Mucosa of rectum (tissue), 2 donors: ENCODE data around the gene RPH3AL.
"Not testable (repeated sequence)": the region's sequence is repeated elsewhere in the genome, so short reads cannot be mapped to it uniquely, and the experiment has no call there.

ENCODE experiments used
- H3K27ac ChIP-seq, 2 donors: one replicate each; pipeline ENCODE4 v1.7.0; 2013; ENCODE audit warnings: inconsistent platforms in 2 of 2, low read depth in 2 of 2, low read length in 2 of 2
- H3K27me3 ChIP-seq, 2 donors: one replicate each; pipeline ENCODE4 v1.7.0; 2013; ENCODE audit warnings: low read length in 2 of 2; ENCODE audit not compliant: control insufficient read depth in 2 of 2, insufficient read depth in 2 of 2
- H3K36me3 ChIP-seq, 2 donors: one replicate each; pipeline ENCODE4 v1.7.0; 2013; ENCODE audit warnings: low read length in 2 of 2; ENCODE audit not compliant: control insufficient read depth in 2 of 2, insufficient read depth in 2 of 2
- H3K4me1 ChIP-seq, 2 donors: one replicate each; pipeline ENCODE4 v1.7.0; 2013; ENCODE audit warnings: low read length in 2 of 2, mild to moderate bottlenecking in 1 of 2; ENCODE audit not compliant: control insufficient read depth in 2 of 2, insufficient read depth in 2 of 2
- H3K4me3 ChIP-seq, 2 donors: one replicate each; pipeline ENCODE4 v1.7.0; 2013; ENCODE audit warnings: low read length in 2 of 2
- H3K9ac ChIP-seq, 2 donors: one replicate each; pipeline ENCODE4 v1.7.0; 2013; ENCODE audit warnings: low read length in 2 of 2, low read depth in 1 of 2, mild to moderate bottlenecking in 1 of 2
- H3K9me3 ChIP-seq, 2 donors: one replicate each; pipeline ENCODE4 v1.7.0; 2013; ENCODE audit warnings: low read length in 2 of 2; ENCODE audit not compliant: control insufficient read depth in 2 of 2
- donor health status: healthy.
- donor health status: Normal muscosa, but diverticular disease.

RPH3AL gene

DNA sequence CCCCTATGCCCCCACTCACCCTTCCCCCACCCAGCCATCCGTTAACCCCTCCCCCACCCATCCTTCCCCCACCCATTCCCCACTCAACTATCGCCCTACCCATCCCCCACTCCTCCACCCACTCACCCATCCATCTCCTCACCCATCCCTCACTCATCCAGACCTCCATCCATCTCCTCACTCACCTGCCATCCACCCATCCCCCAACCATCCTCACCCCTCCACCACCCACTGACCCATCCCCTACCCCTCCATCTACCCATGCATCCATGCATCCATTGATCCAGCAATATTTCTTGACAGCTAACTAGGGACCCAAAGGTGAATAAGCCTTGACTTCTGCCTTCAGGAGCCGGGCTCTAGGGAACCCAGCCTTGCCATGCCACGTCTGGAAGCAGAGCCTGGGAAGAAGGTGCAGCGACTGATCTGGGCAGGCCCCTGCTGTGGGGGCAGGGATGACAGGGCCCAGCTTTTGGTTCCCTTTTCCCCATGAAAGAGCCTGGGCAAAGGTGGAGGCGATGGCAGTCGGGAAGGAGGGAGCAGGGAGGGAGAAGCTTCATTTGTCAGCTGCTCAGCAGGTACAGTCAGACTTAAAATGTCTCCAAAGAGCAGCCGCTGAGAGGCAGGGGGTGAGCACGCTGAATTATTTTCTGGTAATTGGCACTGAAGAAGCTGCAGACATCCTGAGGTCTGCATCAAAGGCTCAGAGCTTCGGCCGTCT, 148.0 kb downstream of the RPH3AL start:
- H3K27me3 ChIP-seq, result peaks cover 7 to 8% of the 10 kb centered on the region in 2 donors
- no peak overlapping the region for H3K9ac ChIP-seq
- H3K4me3 ChIP-seq, result no peak overlapping the region
- no peaks in the 10 kb centered on the region for H3K36me3 ChIP-seq
- no peaks in the 10 kb centered on the region for H3K9me3 ChIP-seq
- peaks cover 3% of the 10 kb centered on the region in 2 donors for H3K4me1 ChIP-seq
- no peak overlapping the region for H3K27ac ChIP-seq

DNA sequence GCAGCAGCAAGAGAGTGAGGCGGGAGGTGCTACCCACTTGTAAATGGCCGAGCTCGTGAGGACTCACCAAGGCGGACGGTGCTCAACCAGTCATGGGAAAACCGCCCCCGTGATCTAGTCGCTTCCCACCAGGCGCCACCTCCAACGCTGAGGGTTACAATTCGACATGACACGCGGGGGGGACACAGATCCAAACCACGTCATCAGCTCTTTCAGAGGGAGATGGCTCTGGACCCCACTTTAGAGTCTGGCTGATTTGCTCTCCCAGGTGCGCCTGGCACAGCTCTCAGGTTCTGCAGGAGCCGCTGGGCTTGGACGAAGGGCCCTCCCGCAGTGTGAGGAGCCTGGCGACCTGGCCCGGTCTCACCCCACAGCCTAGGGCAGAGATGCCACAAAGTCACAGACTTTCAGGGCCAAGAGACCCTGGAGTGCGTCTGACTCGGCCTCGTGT, 150.1 kb downstream of the RPH3AL start:
- no peak overlapping the region for H3K4me3 ChIP-seq
- H3K36me3 ChIP-seq, result no peaks in the 10 kb centered on the region
- no peak overlapping the region for H3K27ac ChIP-seq
- peaks cover 8 to 11% of the 10 kb centered on the region in 2 donors for H3K27me3 ChIP-seq
- no peaks in the 10 kb centered on the region for H3K9me3 ChIP-seq
- peaks cover 0 to 3% of the 10 kb centered on the region in 2 donors for H3K4me1 ChIP-seq
- no peak overlapping the region for H3K9ac ChIP-seq

DNA sequence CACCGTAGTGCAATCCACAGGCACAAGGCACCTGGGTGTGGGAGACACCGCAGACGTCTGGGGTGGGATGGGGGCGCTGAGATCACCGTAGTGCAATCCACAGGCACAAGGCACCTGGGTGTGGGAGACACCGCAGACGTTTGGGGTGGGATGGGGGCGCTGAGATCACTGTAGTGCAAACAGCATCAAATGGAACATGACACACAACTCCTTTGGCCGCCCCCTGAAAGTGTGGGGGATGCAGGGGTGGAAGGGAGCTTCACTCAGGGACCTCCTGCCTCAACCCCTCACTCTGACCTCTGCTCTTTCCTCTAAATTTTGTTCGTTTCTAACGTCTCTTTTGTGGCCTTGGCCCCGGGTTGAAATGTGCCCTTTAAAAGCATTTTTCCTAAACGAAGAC, 150.9 kb downstream of the RPH3AL start:
- not testable (repeated sequence) for H3K4me3 ChIP-seq, H3K9ac ChIP-seq, H3K36me3 ChIP-seq, H3K27ac ChIP-seq, H3K9me3 ChIP-seq, H3K4me1 ChIP-seq
- H3K27me3 ChIP-seq, result peaks cover 8 to 11% of the 10 kb centered on the region in 2 donors

DNA sequence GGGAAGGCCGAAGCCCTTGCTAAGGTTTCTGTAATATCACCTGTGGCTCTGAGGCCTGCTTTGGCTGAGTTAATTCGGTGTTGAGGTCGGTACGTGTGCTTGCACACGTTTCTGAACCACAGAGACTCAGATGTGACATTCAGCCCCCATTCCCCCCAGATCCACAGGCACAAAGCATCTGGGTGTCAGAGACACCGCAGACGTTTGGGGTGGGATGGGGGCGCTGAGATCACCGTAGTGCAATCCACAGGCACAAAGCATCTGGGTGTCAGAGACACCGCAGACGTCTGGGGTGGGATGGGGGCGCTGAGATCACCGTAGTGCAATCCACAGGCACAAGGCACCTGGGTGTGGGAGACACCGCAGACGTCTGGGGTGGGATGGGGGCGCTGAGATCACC, 151.3 kb downstream of the RPH3AL start:
- not testable (repeated sequence) for H3K27ac ChIP-seq, H3K4me1 ChIP-seq, H3K9ac ChIP-seq, H3K36me3 ChIP-seq, H3K9me3 ChIP-seq, H3K4me3 ChIP-seq
- peaks cover 8 to 11% of the 10 kb centered on the region in 2 donors for H3K27me3 ChIP-seq

DNA sequence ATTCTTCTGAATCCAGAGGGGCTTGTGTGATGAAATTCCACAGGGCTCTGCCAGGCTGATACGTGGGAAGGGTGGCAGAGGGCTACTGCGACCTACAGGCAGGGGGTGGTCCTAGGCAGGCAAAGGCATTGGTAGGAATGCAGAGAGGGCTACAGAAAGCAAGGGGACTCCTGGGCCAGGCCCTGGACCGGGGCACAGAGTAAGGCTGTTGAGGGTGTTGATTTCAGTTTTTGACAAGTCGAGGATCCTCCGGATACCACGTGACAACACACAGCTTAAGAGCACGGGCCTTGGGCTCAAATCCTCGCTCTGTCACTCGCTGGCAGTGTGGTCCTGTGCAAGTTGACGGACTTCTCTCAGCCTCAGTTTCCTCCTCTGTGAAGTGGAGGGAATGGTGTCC, 152.0 kb downstream of the RPH3AL start:
- Histone ChIP-seq H3K4me1 (peaks cover 0 to 3% of the 10 kb centered on the region in 2 donors), H3K27ac (peak overlapping the region in 1 of 2 donors; percentile 1), H3K4me3 (no peak overlapping the region), H3K36me3 (no peaks in the 10 kb centered on the region), H3K9ac (no peak overlapping the region), H3K9me3 (no peaks in the 10 kb centered on the region), H3K27me3 (peaks cover 8 to 11% of the 10 kb centered on the region in 2 donors)

DNA sequence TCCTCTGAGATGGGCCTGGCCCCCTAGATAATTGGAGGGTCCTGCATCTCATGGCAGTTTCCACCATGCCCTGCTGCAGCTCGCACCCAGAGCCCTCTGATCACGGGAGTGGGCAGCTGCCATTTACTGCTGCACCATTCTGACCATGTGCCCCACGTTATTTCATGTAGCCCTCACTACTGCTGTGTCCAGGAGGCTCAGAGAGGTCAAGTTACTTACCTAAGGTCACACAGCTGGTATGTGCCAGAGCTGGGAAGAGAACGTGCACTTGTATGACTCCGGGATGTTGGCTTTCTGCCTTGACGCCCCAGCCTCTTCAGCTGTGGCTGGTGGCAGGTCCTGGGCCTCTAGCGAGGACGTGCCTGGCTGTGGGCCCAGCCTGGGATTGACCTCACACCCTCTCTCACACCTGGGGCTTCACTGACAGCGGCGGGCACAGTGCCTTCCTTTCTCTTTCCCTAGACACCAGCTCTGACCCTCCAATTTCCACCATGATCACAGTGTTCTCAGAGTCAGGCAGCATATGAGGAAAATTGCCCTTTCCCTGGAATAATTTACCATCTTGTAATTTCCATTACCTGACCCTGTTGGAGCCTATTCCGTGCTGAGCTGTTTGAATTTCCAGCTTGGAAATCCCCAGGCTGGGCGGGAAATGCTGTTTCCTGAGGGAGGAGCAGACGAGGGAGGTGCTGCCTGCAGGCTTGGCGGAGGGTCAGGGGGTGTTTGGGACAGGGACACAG, 152.6 kb downstream of the RPH3AL start:
- no peak overlapping the region for H3K9ac ChIP-seq

DNA sequence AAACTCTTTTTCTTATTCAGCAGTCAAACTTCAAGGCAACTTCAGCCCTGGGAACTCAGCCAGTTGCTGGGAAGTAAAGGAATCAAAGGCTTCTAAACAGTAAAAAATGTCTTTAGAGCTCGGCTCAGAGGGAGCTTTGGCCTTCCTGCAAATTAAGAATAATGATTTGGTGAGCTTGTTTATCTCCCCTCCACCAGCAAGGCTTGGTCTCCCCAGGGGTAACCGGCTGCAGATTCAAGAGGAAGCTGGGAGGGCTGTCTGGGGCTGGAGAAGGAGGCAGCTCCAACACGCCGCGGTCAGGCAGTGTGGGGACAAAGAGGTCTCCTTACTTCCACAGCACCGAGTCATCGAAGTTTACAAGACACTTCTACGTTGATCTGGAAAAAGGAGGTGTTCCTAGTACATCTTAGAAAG, 153.4 kb downstream of the RPH3AL start:
- H3K4me1 ChIP-seq, result peaks cover 0 to 3% of the 10 kb centered on the region in 2 donors
- H3K36me3 ChIP-seq, result no peaks in the 10 kb centered on the region
- H3K4me3 ChIP-seq, result no peak overlapping the region
- H3K9me3 ChIP-seq, result no peaks in the 10 kb centered on the region
- peaks cover 8 to 11% of the 10 kb centered on the region in 2 donors for H3K27me3 ChIP-seq
- H3K27ac ChIP-seq, result no peak overlapping the region
- H3K9ac ChIP-seq, result no peak overlapping the region

More for the DNA sequence above, 152.6 kb downstream of the RPH3AL start:
- H3K4me3 ChIP-seq, result no peak overlapping the region
- H3K9me3 ChIP-seq, result no peaks in the 10 kb centered on the region
- no peaks in the 10 kb centered on the region for H3K36me3 ChIP-seq
- peaks cover 8 to 11% of the 10 kb centered on the region in 2 donors for H3K27me3 ChIP-seq
- peaks cover 0 to 3% of the 10 kb centered on the region in 2 donors for H3K4me1 ChIP-seq
- no peak overlapping the region for H3K27ac ChIP-seq

DNA sequence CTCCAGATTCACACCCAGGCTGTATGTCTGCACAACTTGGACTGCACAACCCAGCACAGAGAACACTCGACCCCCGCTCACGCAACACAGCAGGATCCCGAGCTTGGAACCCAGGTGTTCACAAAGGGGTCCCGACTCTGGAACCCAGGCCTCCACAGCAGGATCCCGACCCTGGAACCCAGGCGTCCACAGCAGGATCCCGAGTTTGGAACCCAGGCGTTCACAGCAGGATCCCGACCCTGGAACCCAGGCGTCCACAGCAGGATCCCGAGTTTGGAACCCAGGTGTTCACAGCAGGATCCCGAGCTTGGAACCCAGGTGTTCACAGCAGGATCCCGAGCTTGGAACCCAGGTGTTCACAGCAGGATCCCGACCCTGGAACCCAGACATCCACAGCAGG, 154.4 kb downstream of the RPH3AL start:
- H3K36me3 ChIP-seq, H3K4me3 ChIP-seq, H3K9me3 ChIP-seq, H3K4me1 ChIP-seq, H3K9ac ChIP-seq, H3K27ac ChIP-seq: not testable (repeated sequence)
- peaks cover 8 to 11% of the 10 kb centered on the region in 2 donors for H3K27me3 ChIP-seq

DNA sequence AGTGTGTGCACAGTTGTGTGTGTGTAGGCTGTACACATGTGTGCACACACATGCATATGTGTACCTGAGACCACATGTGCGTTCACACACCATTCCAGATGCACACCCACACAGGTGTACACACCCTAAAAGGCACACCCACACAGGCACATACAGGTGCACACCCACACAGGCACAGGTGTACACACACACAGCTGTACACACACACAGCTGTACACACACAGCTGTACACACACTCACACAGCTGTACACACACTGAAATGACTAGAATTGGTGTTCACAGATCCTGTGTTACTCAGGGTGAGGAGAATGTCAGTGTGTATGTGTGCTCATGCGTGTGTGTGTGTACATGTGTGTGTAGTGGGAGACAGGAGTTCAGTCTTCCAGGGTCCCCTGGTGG, 155.3 kb downstream of the RPH3AL start:
- Histone ChIP-seq H3K4me1 (peaks cover 3 to 6% of the 10 kb centered on the region in 2 donors), H3K9ac (no peak overlapping the region), H3K36me3 (no peaks in the 10 kb centered on the region), H3K27me3 (peaks cover 8 to 11% of the 10 kb centered on the region in 2 donors), H3K27ac (no peak overlapping the region), H3K9me3 (no peaks in the 10 kb centered on the region), H3K4me3 (no peak overlapping the region)

DNA sequence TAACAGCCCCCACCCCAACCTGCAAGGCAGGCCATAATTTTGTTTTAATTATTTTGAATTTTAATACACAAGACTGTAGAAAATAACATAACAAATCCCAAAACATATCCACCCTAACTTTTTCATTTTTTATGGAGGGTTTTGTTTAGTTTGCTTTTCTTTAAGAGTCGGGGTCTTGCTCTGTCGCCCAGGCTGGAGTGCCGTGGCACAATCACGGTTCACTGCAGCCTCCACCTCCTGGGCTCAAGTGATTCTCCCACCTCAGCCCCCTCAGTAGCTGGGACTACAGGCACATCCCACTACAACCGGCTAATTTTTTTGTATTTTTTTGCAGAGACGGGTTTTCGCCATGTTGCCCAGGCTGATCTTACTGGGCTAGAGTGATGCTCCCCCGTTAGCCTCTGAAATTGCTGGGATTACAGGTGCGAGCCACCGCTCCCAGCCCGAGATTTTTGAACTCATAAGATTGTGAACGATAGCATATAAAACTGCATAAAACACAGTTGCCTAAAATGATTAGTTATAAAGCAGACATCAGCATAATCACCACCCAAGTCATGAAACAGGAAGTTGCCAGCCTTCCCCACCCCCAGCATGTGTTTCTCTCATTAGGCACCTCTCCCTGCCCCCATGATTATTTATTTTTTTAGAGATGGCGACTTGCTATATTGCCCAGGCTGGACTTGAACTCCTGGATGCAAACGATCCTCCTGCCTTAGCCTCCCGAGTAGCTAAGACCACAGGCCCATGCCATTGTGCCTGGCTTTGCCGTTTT, 157.6 kb downstream of the RPH3AL start:
- Histone ChIP-seq H3K9ac (no peak overlapping the region), H3K27ac (no peak overlapping the region), H3K4me3 (no peak overlapping the region), H3K36me3 (no peaks in the 10 kb centered on the region), H3K27me3 (peaks cover 6 to 7% of the 10 kb centered on the region in 2 donors), H3K9me3 (no peaks in the 10 kb centered on the region), H3K4me1 (peaks cover 0 to 6% of the 10 kb centered on the region in 2 donors)
